GM12878 (cell line): ENCODE measurements around the gene SPDYC. TPM values are rescaled to one million over a fixed set of nuclear protein-coding genes. Genes with fewer than 3 reads are reported as not detected.

Source experiments
- ATAC-seq: fragments of 200-7000 bp; cut with Tn5 transposase; 3 replicates; pipeline ENCODE4 v1.9.1; 2020; ENCODE audit warnings: mild to moderate bottlenecking, moderate library complexity
- BruUV-seq: library from RNA; stranded (reverse); fragments of 400-500 nt; replicated peaks from 2 replicates; lab custom pipeline; 2021; lab: Mats Ljungman, UMichigan
- CTCF ChIA-PET: fragments of 300-600 bp; sonication (Branson Sonifier 250); formaldehyde crosslinking; extraction: SDS; loops from one replicate; lab custom pipeline; 2021; ENCODE audit warnings: inconsistent platforms; lab: Yijun Ruan, JAX
- POLR2A ChIA-PET: fragments of 350-600 bp; formaldehyde crosslinking; extraction: SDS; loops from one replicate; lab custom pipeline; 2021; ENCODE audit warnings: inconsistent platforms; lab: Charles Lee
- RAD21 ChIA-PET: fragments of 300-600 bp; sonication (Branson Sonifier 250); formaldehyde crosslinking; loops from one replicate; lab custom pipeline; 2023; ENCODE audit warnings: antibody characterized with exemption; ENCODE audit not compliant: unreplicated experiment; lab: Charles Lee
- SMC1A ChIA-PET: fragments of 300-600 bp; sonication (Branson Sonifier 250); formaldehyde crosslinking; loops from one replicate; lab custom pipeline; 2023; ENCODE audit not compliant: unreplicated experiment, uncharacterized antibody; lab: Charles Lee
- DNase-seq: peaks from one replicate; pipeline ENCODE4 v3.0.0-alpha.2; 2011; ENCODE audit warnings: low read depth, low spot score
- FAIRE-seq: peaks from 3 replicates; lab custom pipeline; 2011; peaks lifted over from hg19 to GRCh38; lab: Jason Lieb, UNC
- H2AFZ ChIP-seq: 2 replicates; pipeline ENCODE4 v1.6.0; 2011; ENCODE audit warnings: low read depth, low read length, control low read depth; ENCODE audit not compliant: control insufficient read depth
- H3K27ac ChIP-seq: 2 replicates; pipeline ENCODE4 v1.5.1; 2011; ENCODE audit warnings: control low read depth; ENCODE audit not compliant: control insufficient read depth, insufficient read depth
- H3K27me3 ChIP-seq, 2 experiments: replicated peaks in 1 of 2; 2 replicates each; pipeline versions ENCODE4 v1.6.0 to v1.6.1; 2011; ENCODE audit warnings: low read length in 1 of 2; ENCODE audit not compliant: control insufficient read depth in 2 of 2, insufficient read depth in 2 of 2
- H3K36me3 ChIP-seq, 2 experiments: 2 replicates each; pipeline ENCODE4 v1.5.1; 2011; ENCODE audit warnings: low read length in 1 of 2; ENCODE audit not compliant: control insufficient read depth in 2 of 2, insufficient read depth in 2 of 2
- H3K4me1 ChIP-seq: 2 replicates; pipeline ENCODE4 v1.6.1; 2011; ENCODE audit warnings: mild to moderate bottlenecking, low read length, moderate library complexity, mixed read lengths; ENCODE audit not compliant: control insufficient read depth, insufficient read depth
- H3K4me2 ChIP-seq: 2 replicates; pipeline ENCODE4 v1.6.0; 2011; ENCODE audit warnings: control low read depth; ENCODE audit not compliant: control insufficient read depth, insufficient read depth
- H3K4me3 ChIP-seq: fragments of 200-600 bp; sonication (generic); 2 replicates; pipeline ENCODE4 v1.5.1; 2016
- H3K79me2 ChIP-seq: 2 replicates; pipeline ENCODE4 v1.6.0; 2011; ENCODE audit warnings: low read length; ENCODE audit not compliant: control insufficient read depth, insufficient read depth
- H3K9ac ChIP-seq: 2 replicates; pipeline ENCODE4 v1.8.0; 2011; ENCODE audit warnings: low read length, control low read depth, mixed read lengths; ENCODE audit not compliant: control insufficient read depth, insufficient read depth
- H3K9me3 ChIP-seq: replicated peaks from 3 replicates; pipeline ENCODE4 v1.5.1; 2011; ENCODE audit warnings: mild to moderate bottlenecking, low read length; ENCODE audit not compliant: control insufficient read depth, insufficient read depth
- H4K20me1 ChIP-seq: 2 replicates; pipeline ENCODE4 v1.6.0; 2011; ENCODE audit not compliant: control insufficient read depth, insufficient read depth
- BCL11A ChIP-seq: IDR thresholded peaks from 2 replicates; pipeline ENCODE4 v1.6.1; 2011; ENCODE audit warnings: low read depth, low read length
- BMI1 ChIP-seq: fragments of 450-650 bp; IDR thresholded peaks from 2 replicates; pipeline ENCODE4 v1.6.1; 2016; ENCODE audit warnings: mild to moderate bottlenecking, moderate library complexity, borderline replicate concordance
- CHD1 ChIP-seq: IDR thresholded peaks from 2 replicates; pipeline ENCODE4 v1.6.1; 2012; ENCODE audit warnings: low read depth, low read length, improper control_type of control experiment
- JUNB ChIP-seq: IDR thresholded peaks from 2 replicates; pipeline ENCODE4 v1.6.1; 2016; ENCODE audit warnings: antibody characterized with exemption, mild to moderate bottlenecking
- KAT2A ChIP-seq: conservative IDR thresholded peaks from 2 replicates; pipeline ENCODE4 v1.6.1; 2011; ENCODE audit warnings: low read depth, low read length; ENCODE audit not compliant: control insufficient read depth
- NBN ChIP-seq: fragments of 450-650 bp; IDR thresholded peaks from 2 replicates; pipeline ENCODE4 v1.6.1; 2016
- NFIC ChIP-seq: IDR thresholded peaks from 2 replicates; pipeline ENCODE4 v1.6.1; 2012; ENCODE audit warnings: low read depth, mild to moderate bottlenecking, inconsistent platforms, low read length, moderate library complexity
- TCF7 ChIP-seq: IDR thresholded peaks from 2 replicates; pipeline ENCODE4 v1.6.1; 2014; ENCODE audit warnings: antibody characterized with exemption, borderline replicate concordance
- ZNF207 ChIP-seq: fragments of 450-650 bp; IDR thresholded peaks from 2 replicates; pipeline ENCODE4 v1.6.1; 2014; ENCODE audit warnings: antibody characterized with exemption, mild to moderate bottlenecking, borderline replicate concordance
- WGBS: methylation state at CpG from one replicate; pipeline ENCODE4 v1.1.6; 2016; ENCODE audit warnings: low lambda C conversion rate; ENCODE audit not compliant: insufficient replicate concordance, insufficient coverage; ENCODE audit errors: missing lambda C conversion rate; 5-methylcytosine and 5-hydroxymethylcytosine counted together
- in situ Hi-C: fragments of 300-500 bp; cut with MboI; formaldehyde crosslinking; loops from 9 replicates; pipeline ENCODE4 v1.14.3; 2018; ENCODE audit warnings: mixed read lengths
- intact Hi-C: fragments of 100-400 bp; cut with micrococcal nuclease; formaldehyde crosslinking; loops from one replicate; pipeline ENCODE4 v1.14.2; 2022; ENCODE audit not compliant: unreplicated experiment
- polyA plus RNA-seq, 11 experiments: library from polyadenylated mRNA; depleted of rRNA in 4 of 11; unstranded in 6 of 11; stranded (reverse) in 5 of 11; fragments of >200 nt; fragmentation: Nextera tagmentation in 4 of 11; fragmentation: Illumina TruSeq in 1 of 11; extraction: Ambion mirVana in 4 of 11; extraction: Trizol in 1 of 11; gene quantifications; 1 replicate in 1 of 11; 2 replicates in 10 of 11; pipeline versions ENCODE4 v1.2.1 to v1.2.3, GENCODE V29; 2011 to 2016; ENCODE audit warnings: inconsistent platforms in 2 of 11, missing spikeins in 2 of 11, low read depth in 1 of 11
- total RNA-seq, 4 experiments: library from RNA; depleted of rRNA in 3 of 4; stranded (reverse); fragments of >200 nt in 3 of 4; fragmentation: Illumina TruSeq in 1 of 4; extraction: Trizol in 1 of 4; gene quantifications; 2 replicates each; pipeline versions ENCODE4 v1.2.1 to v1.2.3, GENCODE V29; 2013 to 2021
- TF ChIP-seq, protein P1 (sequence below): IDR thresholded peaks from 2 replicates; pipeline ENCODE4 v1.6.1; 2011; ENCODE audit warnings: low read depth, low read length, improper control_type of control experiment, borderline replicate concordance
- TF ChIP-seq, protein P2 (sequence below): fragments of 450-650 bp; IDR thresholded peaks from 2 replicates; pipeline ENCODE4 v1.6.1; 2017; ENCODE audit warnings: mild to moderate bottlenecking, moderate library complexity

The SPDYC gene
- total and polyA plus RNA-seq, 10 of the 15 experiments (the other 5 are each of a cell fraction or from before 2014, with no cell fraction given), result not detected

DNA sequence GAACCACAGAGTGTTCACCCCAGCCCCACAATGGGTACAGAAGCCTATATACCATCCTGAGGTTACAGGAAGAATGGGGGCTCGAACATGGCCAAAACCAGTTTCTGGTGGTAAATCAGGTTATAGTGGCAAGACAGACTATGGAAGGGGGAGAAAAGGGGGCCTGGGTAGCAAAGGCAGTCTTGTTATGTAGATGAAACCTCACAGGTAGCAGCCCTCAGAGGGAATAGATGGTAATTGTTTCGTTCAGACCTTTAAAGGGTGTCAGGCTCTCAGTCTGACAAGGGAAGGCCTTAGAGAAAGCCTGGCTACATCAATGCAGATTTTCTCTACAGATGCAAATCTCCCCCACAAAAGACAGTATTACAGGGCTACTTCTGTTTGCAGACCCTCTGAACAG lies 15.1 kb downstream of the SPDYC start (continued):
- no peak for TF ChIP-seq ZNF207

DNA sequence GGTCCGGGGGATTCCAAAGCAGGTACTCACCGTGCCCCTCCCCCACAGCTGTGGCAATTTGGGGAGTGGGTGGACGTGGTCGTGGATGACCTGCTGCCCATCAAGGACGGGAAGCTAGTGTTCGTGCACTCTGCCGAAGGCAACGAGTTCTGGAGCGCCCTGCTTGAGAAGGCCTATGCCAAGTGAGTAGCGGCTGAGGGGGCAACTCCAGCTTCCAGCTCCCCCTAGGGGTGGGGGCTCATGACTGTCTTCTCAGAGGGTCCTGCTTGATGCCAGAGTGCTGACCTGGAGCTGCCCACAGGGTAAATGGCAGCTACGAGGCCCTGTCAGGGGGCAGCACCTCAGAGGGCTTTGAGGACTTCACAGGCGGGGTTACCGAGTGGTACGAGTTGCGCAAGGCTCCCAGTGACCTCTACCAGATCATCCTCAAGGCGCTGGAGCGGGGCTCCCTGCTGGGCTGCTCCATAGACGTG lies 15.9 kb downstream of the SPDYC start:
- Histone ChIP-seq H3K27me3 (no peaks in the 10 kb centered on the region), H3K79me2 (peaks cover 21% of the 10 kb centered on the region), H3K4me1 (peaks cover 6% of the 10 kb centered on the region; the same call in 1 of the 2 replicates), H3K4me2 (no peak overlapping the region), H3K36me3 (peaks cover 6 to 12% of the 10 kb centered on the region in 2 experiments; a peak in 3 of 4 replicates), H2AFZ (no peak overlapping the region), H3K9me3 (no peaks in the 10 kb centered on the region), H3K27ac (no peak overlapping the region), H3K9ac (no peak overlapping the region), H3K4me3 (no peak overlapping the region), H4K20me1 (no peaks in the 10 kb centered on the region)
- TF ChIP-seq NFIC (no peak), BCL11A (no peak), TCF7 (no peak), NBN (no peak), BMI1 (no peak), KAT2A (no peak), CHD1 (no peak), JUNB (no peak), ZNF207 (no peak)
- TF ChIP-seq, protein P1, sequence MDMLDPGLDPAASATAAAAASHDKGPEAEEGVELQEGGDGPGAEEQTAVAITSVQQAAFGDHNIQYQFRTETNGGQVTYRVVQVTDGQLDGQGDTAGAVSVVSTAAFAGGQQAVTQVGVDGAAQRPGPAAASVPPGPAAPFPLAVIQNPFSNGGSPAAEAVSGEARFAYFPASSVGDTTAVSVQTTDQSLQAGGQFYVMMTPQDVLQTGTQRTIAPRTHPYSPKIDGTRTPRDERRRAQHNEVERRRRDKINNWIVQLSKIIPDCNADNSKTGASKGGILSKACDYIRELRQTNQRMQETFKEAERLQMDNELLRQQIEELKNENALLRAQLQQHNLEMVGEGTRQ, result no peak
- TF ChIP-seq, protein P2, sequence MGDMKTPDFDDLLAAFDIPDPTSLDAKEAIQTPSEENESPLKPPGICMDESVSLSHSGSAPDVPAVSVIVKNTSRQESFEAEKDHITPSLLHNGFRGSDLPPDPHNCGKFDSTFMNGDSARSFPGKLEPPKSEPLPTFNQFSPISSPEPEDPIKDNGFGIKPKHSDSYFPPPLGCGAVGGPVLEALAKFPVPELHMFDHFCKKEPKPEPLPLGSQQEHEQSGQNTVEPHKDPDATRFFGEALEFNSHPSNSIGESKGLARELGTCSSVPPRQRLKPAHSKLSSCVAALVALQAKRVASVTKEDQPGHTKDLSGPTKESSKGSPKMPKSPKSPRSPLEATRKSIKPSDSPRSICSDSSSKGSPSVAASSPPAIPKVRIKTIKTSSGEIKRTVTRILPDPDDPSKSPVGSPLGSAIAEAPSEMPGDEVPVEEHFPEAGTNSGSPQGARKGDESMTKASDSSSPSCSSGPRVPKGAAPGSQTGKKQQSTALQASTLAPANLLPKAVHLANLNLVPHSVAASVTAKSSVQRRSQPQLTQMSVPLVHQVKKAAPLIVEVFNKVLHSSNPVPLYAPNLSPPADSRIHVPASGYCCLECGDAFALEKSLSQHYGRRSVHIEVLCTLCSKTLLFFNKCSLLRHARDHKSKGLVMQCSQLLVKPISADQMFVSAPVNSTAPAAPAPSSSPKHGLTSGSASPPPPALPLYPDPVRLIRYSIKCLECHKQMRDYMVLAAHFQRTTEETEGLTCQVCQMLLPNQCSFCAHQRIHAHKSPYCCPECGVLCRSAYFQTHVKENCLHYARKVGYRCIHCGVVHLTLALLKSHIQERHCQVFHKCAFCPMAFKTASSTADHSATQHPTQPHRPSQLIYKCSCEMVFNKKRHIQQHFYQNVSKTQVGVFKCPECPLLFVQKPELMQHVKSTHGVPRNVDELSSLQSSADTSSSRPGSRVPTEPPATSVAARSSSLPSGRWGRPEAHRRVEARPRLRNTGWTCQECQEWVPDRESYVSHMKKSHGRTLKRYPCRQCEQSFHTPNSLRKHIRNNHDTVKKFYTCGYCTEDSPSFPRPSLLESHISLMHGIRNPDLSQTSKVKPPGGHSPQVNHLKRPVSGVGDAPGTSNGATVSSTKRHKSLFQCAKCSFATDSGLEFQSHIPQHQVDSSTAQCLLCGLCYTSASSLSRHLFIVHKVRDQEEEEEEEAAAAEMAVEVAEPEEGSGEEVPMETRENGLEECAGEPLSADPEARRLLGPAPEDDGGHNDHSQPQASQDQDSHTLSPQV, result no peak
- POLR2A ChIA-PET, result no interaction called here
- in situ Hi-C loops, result no loop called here
- intact Hi-C loops, result no loop called here
- BruUV-seq, result no TSS peak
- SMC1A ChIA-PET, result no interaction called here
- RAD21 ChIA-PET, result no interaction called here
- DNase-seq (no peak), ATAC-seq (no peak), FAIRE-seq (no peak)
- CTCF ChIA-PET, result interaction anchor here (0.6 to 1.6 kb wide), 2 partner anchors 11 to 74 kb away, joined by 3 to 4 read pairs; partner anchors contain the start of gene TM7SF2
- 90% methylated on average over 18 of the region's 18 CpGs for WGBS
